Cardiac muscle cell (in vitro differentiated cells and primary cell): ENCODE results near the gene SYNPO. TPM values are rescaled to one million over a fixed set of nuclear protein-coding genes. Genes with fewer than 3 reads are reported as not detected.

Source experiments
- DNase-seq, 2 donors: peaks; one replicate each; pipeline versions ENCODE4 v3.0.0 to v3.0.0-alpha.2; 2010 to 2017; ENCODE audit warnings: low read depth in 1 of 2, low spot score in 1 of 2
- H3K27ac ChIP-seq: fragments of 200-600 bp; sonication (generic); 2 replicates; pipeline ENCODE4 v1.5.1; 2016
- H3K27me3 ChIP-seq: fragments of 200-600 bp; sonication (generic); 2 replicates; pipeline ENCODE4 v1.6.0; 2016; ENCODE audit warnings: control low read depth
- H3K36me3 ChIP-seq: fragments of 200-600 bp; sonication (generic); 2 replicates; pipeline ENCODE4 v1.5.1; 2016; ENCODE audit warnings: control low read depth
- H3K4me1 ChIP-seq: fragments of 200-600 bp; sonication (generic); 2 replicates; pipeline ENCODE4 v1.8.1; 2017; ENCODE audit warnings: low read depth, mild to moderate bottlenecking, mixed run types
- H3K4me3 ChIP-seq: fragments of 200-600 bp; sonication (generic); 2 replicates; pipeline ENCODE4 v1.5.1; 2016; ENCODE audit warnings: mild to moderate bottlenecking
- H3K9me3 ChIP-seq: fragments of 200-600 bp; sonication (generic); 2 replicates; pipeline ENCODE4 v1.5.1; 2017; ENCODE audit warnings: low read depth, mild to moderate bottlenecking, control low read depth
- CTCF ChIP-seq: IDR thresholded peaks from 2 replicates; pipeline ENCODE4 v1.5.1; 2012; ENCODE audit warnings: low read depth, mild to moderate bottlenecking, low read length
- polyA plus RNA-seq: library from polyadenylated mRNA; unstranded; fragments of >200 nt; fragmentation: Nextera tagmentation; extraction: Ambion mirVana; gene quantifications from 2 replicates; pipeline ENCODE4 v1.2.1, GENCODE V29; 2016
- total RNA-seq: library from RNA; depleted of rRNA; stranded (reverse); fragments of >200 nt; gene quantifications from 2 replicates; pipeline ENCODE4 v1.2.3, GENCODE V29; 2016

SYNPO gene
- total and polyA plus RNA-seq, 2 experiments from 2014 or later: 1.1 to 2.7 TPM

- no peaks in the 10 kb centered on the region for H3K36me3 ChIP-seq
- H3K27me3 ChIP-seq: no peaks in the 10 kb centered on the region
- no peak overlapping the region for H3K4me3 ChIP-seq
- no peak for TF ChIP-seq CTCF
- peaks cover 6% of the 10 kb centered on the region for H3K4me1 ChIP-seq
- no peaks in the 10 kb centered on the region for H3K9me3 ChIP-seq
- no peak for DNase-seq
- H3K27ac ChIP-seq: no peak overlapping the region
Observed at GRCh38 chr5:150631326-150631701, 9.1 kb upstream of the SYNPO start.

GRCh38 chr5:150632305-150633160, 7.9 kb upstream of the SYNPO start:
- Histone ChIP-seq H3K4me1 (peaks cover 12% of the 10 kb centered on the region), H3K36me3 (no peaks in the 10 kb centered on the region), H3K27me3 (no peaks in the 10 kb centered on the region), H3K9me3 (no peaks in the 10 kb centered on the region), H3K4me3 (no peak overlapping the region), H3K27ac (no peak overlapping the region)
- peak in 1 of 2 donors; percentile 57 for DNase-seq
- TF ChIP-seq CTCF: no peak

- no peak for DNase-seq
- H3K27ac ChIP-seq: no peak overlapping the region
- peaks cover 12% of the 10 kb centered on the region for H3K4me1 ChIP-seq
- no peak overlapping the region for H3K4me3 ChIP-seq
- H3K27me3 ChIP-seq: no peaks in the 10 kb centered on the region
- no peaks in the 10 kb centered on the region for H3K36me3 ChIP-seq
- TF ChIP-seq CTCF: no peak
- H3K9me3 ChIP-seq: no peaks in the 10 kb centered on the region
Observed at GRCh38 chr5:150633429-150633828, 7.0 kb upstream of the SYNPO start.

GRCh38 chr5:150636391-150637244, 3.8 kb upstream of the SYNPO start:
- DNase-seq: peak; percentile 44 to 76
- Histone ChIP-seq H3K27me3 (no peaks in the 10 kb centered on the region), H3K27ac (peak overlapping the region; percentile 50), H3K9me3 (no peaks in the 10 kb centered on the region), H3K36me3 (no peaks in the 10 kb centered on the region), H3K4me1 (peaks cover 6% of the 10 kb centered on the region), H3K4me3 (no peak overlapping the region)
- TF ChIP-seq CTCF: no peak

- TF ChIP-seq CTCF: no peak
- H3K4me1 ChIP-seq: peaks cover 11% of the 10 kb centered on the region
- no peaks in the 10 kb centered on the region for H3K36me3 ChIP-seq
- DNase-seq: peak; percentile 58 to 88
- no peak overlapping the region for H3K4me3 ChIP-seq
- no peaks in the 10 kb centered on the region for H3K27me3 ChIP-seq
- no peaks in the 10 kb centered on the region for H3K9me3 ChIP-seq
- peak overlapping the region; percentile 24 for H3K27ac ChIP-seq
Observed at GRCh38 chr5:150637245-150638052, 3.0 kb upstream of the SYNPO start.
